ENCODE measurements around the gene ST6GALNAC3.

DNA sequence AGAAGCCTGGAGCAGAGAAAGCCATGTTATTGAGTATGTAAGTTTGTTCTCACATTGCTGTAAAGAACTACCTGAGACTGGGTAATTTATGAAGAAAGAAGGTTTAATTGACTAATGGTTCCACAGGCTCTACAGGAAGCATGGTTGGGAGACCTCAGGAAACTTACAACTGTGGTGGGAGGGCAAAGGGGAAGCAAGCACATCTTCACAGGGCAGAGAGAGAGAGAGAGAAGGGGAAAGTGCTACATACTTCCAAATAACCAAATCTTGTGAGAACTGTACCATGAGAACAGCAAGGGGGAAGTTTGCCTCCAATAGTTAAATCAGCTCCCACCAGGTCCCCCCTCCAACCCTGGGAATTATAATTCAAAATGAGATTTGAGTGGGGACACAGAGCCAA is 302.7 kb downstream of the ST6GALNAC3 start:
- TF ChIP-seq, protein P1, sequence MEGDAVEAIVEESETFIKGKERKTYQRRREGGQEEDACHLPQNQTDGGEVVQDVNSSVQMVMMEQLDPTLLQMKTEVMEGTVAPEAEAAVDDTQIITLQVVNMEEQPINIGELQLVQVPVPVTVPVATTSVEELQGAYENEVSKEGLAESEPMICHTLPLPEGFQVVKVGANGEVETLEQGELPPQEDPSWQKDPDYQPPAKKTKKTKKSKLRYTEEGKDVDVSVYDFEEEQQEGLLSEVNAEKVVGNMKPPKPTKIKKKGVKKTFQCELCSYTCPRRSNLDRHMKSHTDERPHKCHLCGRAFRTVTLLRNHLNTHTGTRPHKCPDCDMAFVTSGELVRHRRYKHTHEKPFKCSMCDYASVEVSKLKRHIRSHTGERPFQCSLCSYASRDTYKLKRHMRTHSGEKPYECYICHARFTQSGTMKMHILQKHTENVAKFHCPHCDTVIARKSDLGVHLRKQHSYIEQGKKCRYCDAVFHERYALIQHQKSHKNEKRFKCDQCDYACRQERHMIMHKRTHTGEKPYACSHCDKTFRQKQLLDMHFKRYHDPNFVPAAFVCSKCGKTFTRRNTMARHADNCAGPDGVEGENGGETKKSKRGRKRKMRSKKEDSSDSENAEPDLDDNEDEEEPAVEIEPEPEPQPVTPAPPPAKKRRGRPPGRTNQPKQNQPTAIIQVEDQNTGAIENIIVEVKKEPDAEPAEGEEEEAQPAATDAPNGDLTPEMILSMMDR (IDR thresholded peaks at IDR 0.05; ENCODE audit: low read length): no peak
- no peak for TF ChIP-seq EZH2 (optimal IDR thresholded peaks at IDR 0.05; ENCODE audit: low read depth, low read length)

Data from MM.1S (cell line).